Panc1 (cell line): ENCODE data around the gene SAYSD1. TPM values are rescaled to one million over a fixed set of nuclear protein-coding genes. Genes with fewer than 3 reads are reported as not detected.

Experiments
- ATAC-seq: fragments of 200-7000 bp; cut with Tn5 transposase; 2 replicates; pipeline ENCODE4 v1.9.1; 2020; ENCODE audit warnings: mild to moderate bottlenecking, moderate library complexity
- BruUV-seq: library from RNA; stranded (reverse); fragments of 400-500 nt; replicated peaks from 2 replicates; lab custom pipeline; 2021; lab: Mats Ljungman, UMichigan
- CTCF ChIA-PET: fragments of 300-600 bp; sonication (Branson Sonifier 250); formaldehyde crosslinking; loops from one replicate; lab custom pipeline; 2022; ENCODE audit warnings: antibody characterized with exemption; lab: Charles Lee
- POLR2A ChIA-PET: fragments of 300-600 bp; sonication (Branson Sonifier 250); formaldehyde crosslinking; loops from one replicate; lab custom pipeline; 2022; ENCODE audit warnings: antibody characterized with exemption; lab: Charles Lee
- DNase-seq: peaks from one replicate; pipeline ENCODE4 v3.0.0-alpha.2; 2010; ENCODE audit warnings: low read depth, low spot score
- H3K27ac ChIP-seq: 2 replicates; pipeline ENCODE4 v1.5.1; 2011; ENCODE audit warnings: mild to moderate bottlenecking, low read length, inconsistent platforms
- H3K27me3 ChIP-seq: fragments of 200-500 bp; sonication (Bioruptor generic); 2 replicates; pipeline ENCODE4 v1.6.0; 2014; ENCODE audit warnings: low read length, inconsistent platforms; ENCODE audit not compliant: control insufficient read depth, insufficient read depth
- H3K36me3 ChIP-seq: fragments of 200-500 bp; sonication (Bioruptor generic); 2 replicates; pipeline ENCODE4 v1.5.1; 2014; ENCODE audit warnings: inconsistent platforms, mild to moderate bottlenecking, low read length, moderate library complexity; ENCODE audit not compliant: control insufficient read depth, insufficient read depth
- H3K4me1 ChIP-seq: 2 replicates; pipeline ENCODE4 v1.5.1; 2011; ENCODE audit warnings: inconsistent platforms, mild to moderate bottlenecking, low read length, moderate library complexity; ENCODE audit not compliant: control insufficient read depth, insufficient read depth
- H3K4me3 ChIP-seq, 2 experiments: 2 replicates each; pipeline ENCODE4 v1.5.1; 2011 to 2012; ENCODE audit warnings: low read depth in 2 of 2, low read length in 2 of 2, mild to moderate bottlenecking in 2 of 2, inconsistent platforms in 1 of 2, moderate library complexity in 1 of 2
- H3K9me3 ChIP-seq: fragments of 200-500 bp; sonication (Bioruptor generic); 2 replicates; pipeline ENCODE4 v1.5.1; 2014; ENCODE audit warnings: low read depth, mild to moderate bottlenecking, inconsistent platforms, low read length, moderate library complexity; ENCODE audit not compliant: control insufficient read depth, insufficient read depth
- POLR2AphosphoS5 ChIP-seq: IDR thresholded peaks from 2 replicates; pipeline ENCODE4 v1.6.1; 2012; ENCODE audit warnings: mild to moderate bottlenecking, low read depth, low read length, moderate library complexity
- SIN3A ChIP-seq: IDR thresholded peaks from 2 replicates; pipeline ENCODE4 v1.6.1; 2012; ENCODE audit warnings: low read depth, mild to moderate bottlenecking, low read length, moderate library complexity, borderline replicate concordance; ENCODE audit not compliant: insufficient read depth
- TCF7L2 ChIP-seq: IDR thresholded peaks from 2 replicates; pipeline ENCODE4 v1.6.1; 2011; ENCODE audit warnings: mild to moderate bottlenecking, low read depth, low read length, inconsistent platforms
- in situ Hi-C: cut with HindIII; loops from 2 replicates; pipeline ENCODE4 v1.10.0; 2016; ENCODE audit warnings: low sequenced_read_pairs, low pct_unique_long_range_greater_than_20kb
- intact Hi-C: fragments of 100-400 bp; cut with micrococcal nuclease; formaldehyde crosslinking; loops from one replicate; pipeline ENCODE4 v1.10.0; 2022; ENCODE audit not compliant: unreplicated experiment
- total RNA-seq: library from RNA; stranded (reverse); gene quantifications from one replicate; pipeline ENCODE4 v1.2.1, GENCODE V29; 2021; ENCODE audit not compliant: unreplicated experiment
- TF ChIP-seq, protein P1 (sequence below): fragments of 450-650 bp; IDR thresholded peaks from 2 replicates; pipeline ENCODE4 v1.5.1; 2017; ENCODE audit warnings: mild to moderate bottlenecking
- TF ChIP-seq, protein P2 (sequence below), 2 experiments: IDR thresholded peaks; 2 replicates each; pipeline ENCODE4 v1.6.1; 2011 to 2012; ENCODE audit warnings: low read depth in 2 of 2, control low read depth in 1 of 2, low read length in 1 of 2, mild to moderate bottlenecking in 1 of 2, moderate library complexity in 1 of 2; ENCODE audit not compliant: insufficient read depth in 1 of 2

The SAYSD1 gene
- total RNA-seq, 1 experiment from 2014 or later, result 17.0 TPM

DNA sequence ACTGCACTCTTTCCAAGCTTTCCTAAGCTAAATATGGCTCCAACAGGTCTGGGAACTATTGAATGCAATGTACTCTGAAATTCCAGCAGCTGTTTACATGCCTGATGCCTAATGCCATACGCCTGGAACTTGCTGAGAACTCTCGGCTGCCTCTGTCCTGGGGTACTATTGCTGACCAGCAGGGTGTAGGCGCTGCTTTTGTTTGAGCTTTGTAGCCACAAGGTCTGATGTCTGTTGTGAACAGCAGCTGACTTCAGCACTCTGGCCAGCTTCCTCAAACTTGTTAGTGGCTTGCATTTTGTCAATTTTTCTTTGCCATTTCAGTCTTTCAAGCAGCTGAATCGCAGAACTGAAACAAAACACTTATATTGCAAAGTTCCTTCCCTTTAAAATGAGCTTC lies 26.7 kb downstream of the SAYSD1 start:
- in situ Hi-C loops (no loop called here), intact Hi-C loops (no loop called here)
- ChIA-PET POLR2A (no interaction called here), CTCF (interaction anchor here (0.7 kb wide), 2 partner anchors 242 to 1254 kb away, joined by 4 to 11 read pairs; no protein-coding TSS in a partner anchor)
- Histone ChIP-seq H3K36me3 (no peaks in the 10 kb centered on the region), H3K4me1 (no peaks in the 10 kb centered on the region), H3K4me3 (no peak overlapping the region), H3K27ac (no peak overlapping the region), H3K27me3 (peaks cover 41% of the 10 kb centered on the region), H3K9me3 (no peaks in the 10 kb centered on the region)
- ATAC-seq (peak; percentile 66; the same call in 1 of the 2 replicates), DNase-seq (no peak)
- TF ChIP-seq TCF7L2 (no peak), POLR2AphosphoS5 (no peak)
- TF ChIP-seq, protein P1, sequence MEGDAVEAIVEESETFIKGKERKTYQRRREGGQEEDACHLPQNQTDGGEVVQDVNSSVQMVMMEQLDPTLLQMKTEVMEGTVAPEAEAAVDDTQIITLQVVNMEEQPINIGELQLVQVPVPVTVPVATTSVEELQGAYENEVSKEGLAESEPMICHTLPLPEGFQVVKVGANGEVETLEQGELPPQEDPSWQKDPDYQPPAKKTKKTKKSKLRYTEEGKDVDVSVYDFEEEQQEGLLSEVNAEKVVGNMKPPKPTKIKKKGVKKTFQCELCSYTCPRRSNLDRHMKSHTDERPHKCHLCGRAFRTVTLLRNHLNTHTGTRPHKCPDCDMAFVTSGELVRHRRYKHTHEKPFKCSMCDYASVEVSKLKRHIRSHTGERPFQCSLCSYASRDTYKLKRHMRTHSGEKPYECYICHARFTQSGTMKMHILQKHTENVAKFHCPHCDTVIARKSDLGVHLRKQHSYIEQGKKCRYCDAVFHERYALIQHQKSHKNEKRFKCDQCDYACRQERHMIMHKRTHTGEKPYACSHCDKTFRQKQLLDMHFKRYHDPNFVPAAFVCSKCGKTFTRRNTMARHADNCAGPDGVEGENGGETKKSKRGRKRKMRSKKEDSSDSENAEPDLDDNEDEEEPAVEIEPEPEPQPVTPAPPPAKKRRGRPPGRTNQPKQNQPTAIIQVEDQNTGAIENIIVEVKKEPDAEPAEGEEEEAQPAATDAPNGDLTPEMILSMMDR, result no peak
- TF ChIP-seq, protein P2, sequence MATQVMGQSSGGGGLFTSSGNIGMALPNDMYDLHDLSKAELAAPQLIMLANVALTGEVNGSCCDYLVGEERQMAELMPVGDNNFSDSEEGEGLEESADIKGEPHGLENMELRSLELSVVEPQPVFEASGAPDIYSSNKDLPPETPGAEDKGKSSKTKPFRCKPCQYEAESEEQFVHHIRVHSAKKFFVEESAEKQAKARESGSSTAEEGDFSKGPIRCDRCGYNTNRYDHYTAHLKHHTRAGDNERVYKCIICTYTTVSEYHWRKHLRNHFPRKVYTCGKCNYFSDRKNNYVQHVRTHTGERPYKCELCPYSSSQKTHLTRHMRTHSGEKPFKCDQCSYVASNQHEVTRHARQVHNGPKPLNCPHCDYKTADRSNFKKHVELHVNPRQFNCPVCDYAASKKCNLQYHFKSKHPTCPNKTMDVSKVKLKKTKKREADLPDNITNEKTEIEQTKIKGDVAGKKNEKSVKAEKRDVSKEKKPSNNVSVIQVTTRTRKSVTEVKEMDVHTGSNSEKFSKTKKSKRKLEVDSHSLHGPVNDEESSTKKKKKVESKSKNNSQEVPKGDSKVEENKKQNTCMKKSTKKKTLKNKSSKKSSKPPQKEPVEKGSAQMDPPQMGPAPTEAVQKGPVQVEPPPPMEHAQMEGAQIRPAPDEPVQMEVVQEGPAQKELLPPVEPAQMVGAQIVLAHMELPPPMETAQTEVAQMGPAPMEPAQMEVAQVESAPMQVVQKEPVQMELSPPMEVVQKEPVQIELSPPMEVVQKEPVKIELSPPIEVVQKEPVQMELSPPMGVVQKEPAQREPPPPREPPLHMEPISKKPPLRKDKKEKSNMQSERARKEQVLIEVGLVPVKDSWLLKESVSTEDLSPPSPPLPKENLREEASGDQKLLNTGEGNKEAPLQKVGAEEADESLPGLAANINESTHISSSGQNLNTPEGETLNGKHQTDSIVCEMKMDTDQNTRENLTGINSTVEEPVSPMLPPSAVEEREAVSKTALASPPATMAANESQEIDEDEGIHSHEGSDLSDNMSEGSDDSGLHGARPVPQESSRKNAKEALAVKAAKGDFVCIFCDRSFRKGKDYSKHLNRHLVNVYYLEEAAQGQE (IDR thresholded peaks at IDR 0.05; ENCODE audit: insufficient read depth in 1 of 2, low read depth in 2 of 2, low read length in 1 of 2), result peak; percentile 78 to 87
- no TSS peak for BruUV-seq

DNA sequence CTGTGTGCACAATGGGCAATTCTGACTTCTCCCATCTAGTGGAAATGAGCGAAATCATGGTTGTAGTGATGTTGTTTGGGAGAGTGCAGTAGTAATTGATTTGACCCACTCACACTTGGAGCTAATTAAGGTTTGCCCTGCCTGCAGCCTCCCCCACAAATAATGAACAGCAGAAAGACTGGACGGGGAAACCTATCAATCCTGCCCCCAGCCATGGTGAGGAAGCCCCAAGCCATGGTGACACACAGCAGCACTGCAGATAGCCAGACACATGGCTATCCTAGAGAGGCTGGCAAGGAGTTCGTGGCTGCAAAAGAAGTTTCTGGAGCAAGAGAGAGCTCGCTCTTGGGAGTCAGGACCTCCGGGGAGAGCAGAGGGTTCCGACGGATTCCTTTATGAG lies 27.8 kb downstream of the SAYSD1 start:
- TF ChIP-seq, protein P1, result no peak
- TF ChIP-seq POLR2AphosphoS5 (no peak), SIN3A (no peak), TCF7L2 (no peak)
- TF ChIP-seq, protein P2 (IDR thresholded peaks at IDR 0.05; ENCODE audit: insufficient read depth in 1 of 2, low read depth in 2 of 2, low read length in 1 of 2), result no peak
- Histone ChIP-seq H3K4me3 (no peak overlapping the region), H3K36me3 (no peaks in the 10 kb centered on the region), H3K27ac (no peak overlapping the region), H3K9me3 (no peaks in the 10 kb centered on the region), H3K27me3 (peaks cover 39% of the 10 kb centered on the region), H3K4me1 (no peaks in the 10 kb centered on the region)
- ATAC-seq, result no peak
- intact Hi-C loops (no loop called here), in situ Hi-C loops (no loop called here)
- BruUV-seq, result no TSS peak
- ChIA-PET POLR2A (no interaction called here), CTCF (no interaction called here)
- no peak for DNase-seq
